Heart right ventricle (tissue), 16 donors: ENCODE data around the gene LYST. TPM values are rescaled to one million over a fixed set of nuclear protein-coding genes. Genes with fewer than 3 reads are reported as not detected.
"Not testable (repeated sequence)": the region's sequence is repeated elsewhere in the genome, so short reads cannot be mapped to it uniquely, and the experiment has no call there.

ENCODE experiments used
- ATAC-seq, 8 donors: fragments of 200-7000 bp; cut with Tn5 transposase; one replicate each; pipeline ENCODE4 v1.9.1; 2020; ENCODE audit warnings: mild to moderate bottlenecking in 8 of 8, moderate library complexity in 8 of 8, moderate number of reproducible peaks in 1 of 8
- DNase-seq, 2 donors: peaks; one replicate each; pipeline ENCODE4 v3.0.0-alpha.2; 2020
- H3K27ac ChIP-seq, 10 donors: fragments of 200-600 bp; sonication (generic) in 2 of 10; one replicate each; pipeline versions ENCODE4 v1.5.0 to v1.8.0; 2020 to 2022; ENCODE audit warnings: mild to moderate bottlenecking in 3 of 10
- H3K27me3 ChIP-seq, 7 donors: fragments of 200-600 bp; one replicate each; pipeline ENCODE4 v1.8.0; 2021 to 2022; ENCODE audit warnings: mild to moderate bottlenecking in 2 of 7
- H3K36me3 ChIP-seq, 9 donors: fragments of 200-600 bp; sonication (generic) in 1 of 9; one replicate each; pipeline versions ENCODE4 v1.5.0 to v1.8.0; 2020 to 2022; ENCODE audit warnings: mild to moderate bottlenecking in 2 of 9
- H3K4me1 ChIP-seq, 9 donors: fragments of 200-600 bp; sonication (generic) in 1 of 9; one replicate each; pipeline versions ENCODE4 v1.5.0 to v1.8.0; 2020 to 2022; ENCODE audit warnings: mild to moderate bottlenecking in 4 of 9
- H3K4me3 ChIP-seq, 10 donors: fragments of 200-600 bp; sonication (generic) in 2 of 10; one replicate each; pipeline versions ENCODE4 v1.5.0 to v1.8.0; 2020 to 2022; ENCODE audit warnings: mild to moderate bottlenecking in 7 of 10, moderate library complexity in 2 of 10
- H3K9me3 ChIP-seq, 11 donors: fragments of 200-600 bp in 10 of 11; sonication (generic) in 2 of 11; one replicate each; pipeline versions ENCODE4 v1.5.0 to v1.8.0; 2013 to 2022; ENCODE audit warnings: mild to moderate bottlenecking in 2 of 11, control low read depth in 1 of 11, moderate library complexity in 1 of 11
- CTCF ChIP-seq, 9 donors: fragments of 200-600 bp; sonication (generic) in 2 of 9; IDR thresholded peaks; one replicate each; pipeline versions ENCODE4 v1.5.0 to v1.8.0; 2021 to 2022; ENCODE audit warnings: antibody characterized with exemption in 9 of 9, mild to moderate bottlenecking in 5 of 9, moderate library complexity in 1 of 9
- WGBS, 2 donors: extraction: QIAGEN DNeasy Blood & Tissue Kit; methylation state at CpG; one replicate each; pipeline ENCODE4 v1.1.7; 2013; ENCODE audit warnings: inconsistent platforms in 1 of 2; 5-methylcytosine and 5-hydroxymethylcytosine counted together
- intact Hi-C, 10 donors: fragments of 100-400 bp; cut with DNase I; formaldehyde crosslinking; loops; one replicate each; pipeline versions ENCODE4 v1.11.1 to v1.14.2; 2022
- polyA plus RNA-seq, 2 donors: library from polyadenylated mRNA; stranded (reverse); fragments of 200-250 nt; gene quantifications; one replicate each; pipeline ENCODE4 v1.2.3, GENCODE V29; 2013
- total RNA-seq, 10 donors: library from RNA; stranded (reverse); fragmentation: NEBNext Ultra II Directional in 3 of 10; extraction: Animal tissue kit (Norgen Biotek cat#: 25700) in 3 of 10; gene quantifications; one replicate each; pipeline versions ENCODE4 v1.2.1 to v1.2.4, GENCODE V29; 2021 to 2023
- donor health status: Arrhythmogenic right ventricular cardiomyopathy.
- donor health status: ischemic (EF 13 %, LVEDD 7.1; RV severe dilation, severe dysfunction).
- donor health status: healthy with polysubstance abuse.
- donor health status: DM: no; HTN: yes; CAD: no.
- donor health status: DM: no; HTN: no; CAD: no.
- donor health status: ischemic (EF 25% LVEDD 6.9; RV normal size, moderate dysfunction).
- donor health status: ischemic (EF 25% LVEDD 5.7; RV mildly dilated, moderate dysfunction).
- donor health status: healthy.
- donor health status: DM: yes; HTN: yes; CAD: no.
- donor health status: Ischemic cardiomyopathy.
- donor health status: ischemic (EF 35%, LVEDD 5.7; RV mildly dilated, moderate dysfunction).
- donor health status: nonischemic (EF 11% LVEDD 7.7; RV severe dilation, severe dysfunction).
- donor health status: DM: yes; HTN: yes; CAD: no.
- donor health status: PGD.
- donor health status: ischemic (EF 29% LVEDD 5.4; RV normal size, mild dysfunction).
- donor health status: nonischemic (EF 23%, LVEDD 6.1; RV moderate dilation, normal function).

Gene LYST
- total and polyA plus RNA-seq, 12 donors = 3.3 to 13.6 (median 10.5) TPM

- TF ChIP-seq CTCF (IDR thresholded peaks at IDR 0.05) = no peak
- ATAC-seq = no peak
Measured at GRCh38 chr1:235639226-235640205, 227.2 kb downstream of the LYST start.

DNA sequence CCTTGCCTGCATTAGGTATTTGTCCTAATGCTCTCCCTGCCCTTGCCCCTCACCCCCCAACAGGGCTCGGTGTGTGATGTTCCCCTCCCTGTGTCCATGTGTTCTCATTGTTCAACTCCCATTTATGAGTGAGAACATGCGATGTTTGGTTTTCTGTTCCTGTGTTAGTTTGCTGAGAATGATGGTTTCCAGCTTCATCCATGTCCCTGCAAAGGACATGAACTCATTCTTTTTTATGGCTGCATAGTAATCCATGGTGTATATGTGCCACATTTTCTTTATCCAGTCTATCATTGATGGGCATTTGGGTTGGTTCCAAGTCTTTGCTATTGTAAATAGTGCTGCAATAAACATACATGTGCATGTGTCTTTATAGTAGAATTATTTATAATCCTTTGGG is 228.1 kb downstream of the LYST start:
- peaks cover 0 to 26% (median 24%) of the 10 kb centered on the region in 7 donors for H3K27me3 ChIP-seq
- 95 to 97% methylated on average over 2 of the region's 2 CpGs for WGBS, 2 donors
- H3K27ac ChIP-seq, ATAC-seq, DNase-seq, H3K4me1 ChIP-seq, H3K36me3 ChIP-seq, intact Hi-C loops, H3K4me3 ChIP-seq, H3K9me3 ChIP-seq: not testable (repeated sequence)

More at GRCh38 chr1:235639226-235640205, 227.2 kb downstream of the LYST start:
- peaks cover 0 to 4% (median 0%) of the 10 kb centered on the region in 9 donors for H3K4me1 ChIP-seq
- intact Hi-C loops = no loop called here
- no peak for DNase-seq
- no peak overlapping the region for H3K27ac ChIP-seq
- peaks cover 0 to 34% (median 31%) of the 10 kb centered on the region in 7 donors for H3K27me3 ChIP-seq
- no peaks in the 10 kb centered on the region for H3K9me3 ChIP-seq
- WGBS, 2 donors = 84% methylated on average over 14 of the region's 14 CpGs
- no peaks in the 10 kb centered on the region for H3K36me3 ChIP-seq
- no peak overlapping the region for H3K4me3 ChIP-seq

DNA sequence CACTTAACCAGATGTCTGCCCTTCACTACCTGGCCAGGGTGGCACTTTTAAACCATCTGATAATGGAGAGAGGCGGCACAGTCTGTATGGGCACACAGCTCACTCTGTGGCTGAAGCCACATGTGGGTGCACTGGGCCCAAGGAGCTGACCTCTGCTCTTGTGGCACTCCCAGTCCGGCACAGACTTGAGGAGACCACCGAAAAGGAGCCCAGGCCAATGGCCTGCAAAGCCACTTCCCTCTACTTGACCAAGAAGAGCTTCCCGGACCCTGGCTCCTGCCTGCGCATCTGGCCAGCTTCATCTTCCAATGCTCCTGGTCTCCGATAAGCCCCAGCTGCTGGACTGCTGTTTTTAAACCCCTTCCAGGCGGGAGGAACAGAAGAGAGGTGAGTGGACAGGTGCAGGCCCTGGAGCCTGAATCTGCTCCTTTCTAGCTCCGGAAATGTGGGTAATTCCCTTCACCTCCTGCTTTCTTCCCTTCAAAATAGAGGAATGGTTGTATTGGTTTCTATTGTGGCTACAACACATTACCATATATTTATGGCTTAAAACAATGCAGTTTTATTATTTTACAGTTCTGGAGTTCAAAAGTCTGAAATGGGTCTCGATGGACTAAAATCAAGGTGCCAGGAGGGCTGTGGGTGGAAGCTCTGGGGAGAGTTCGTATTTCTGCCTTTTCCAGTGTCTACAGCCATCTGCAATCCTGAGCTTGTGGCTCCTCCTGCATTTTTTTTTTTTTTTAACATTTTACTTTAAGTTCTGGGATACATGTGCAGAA is 228.8 kb downstream of the LYST start:
- TF ChIP-seq CTCF (IDR thresholded peaks at IDR 0.05) = no peak
- intact Hi-C loops = no loop called here
- no peak for ATAC-seq
- Histone ChIP-seq H3K27me3 (peaks cover 0 to 27% (median 18%) of the 10 kb centered on the region in 7 donors), H3K36me3 (no peaks in the 10 kb centered on the region), H3K27ac (no peak overlapping the region), H3K4me3 (no peak overlapping the region), H3K9me3 (no peaks in the 10 kb centered on the region), H3K4me1 (peaks cover 0 to 9% (median 0%) of the 10 kb centered on the region in 9 donors)
- 90 to 93% methylated on average over 10 of the region's 10 CpGs for WGBS, 2 donors
- DNase-seq = no peak

DNA sequence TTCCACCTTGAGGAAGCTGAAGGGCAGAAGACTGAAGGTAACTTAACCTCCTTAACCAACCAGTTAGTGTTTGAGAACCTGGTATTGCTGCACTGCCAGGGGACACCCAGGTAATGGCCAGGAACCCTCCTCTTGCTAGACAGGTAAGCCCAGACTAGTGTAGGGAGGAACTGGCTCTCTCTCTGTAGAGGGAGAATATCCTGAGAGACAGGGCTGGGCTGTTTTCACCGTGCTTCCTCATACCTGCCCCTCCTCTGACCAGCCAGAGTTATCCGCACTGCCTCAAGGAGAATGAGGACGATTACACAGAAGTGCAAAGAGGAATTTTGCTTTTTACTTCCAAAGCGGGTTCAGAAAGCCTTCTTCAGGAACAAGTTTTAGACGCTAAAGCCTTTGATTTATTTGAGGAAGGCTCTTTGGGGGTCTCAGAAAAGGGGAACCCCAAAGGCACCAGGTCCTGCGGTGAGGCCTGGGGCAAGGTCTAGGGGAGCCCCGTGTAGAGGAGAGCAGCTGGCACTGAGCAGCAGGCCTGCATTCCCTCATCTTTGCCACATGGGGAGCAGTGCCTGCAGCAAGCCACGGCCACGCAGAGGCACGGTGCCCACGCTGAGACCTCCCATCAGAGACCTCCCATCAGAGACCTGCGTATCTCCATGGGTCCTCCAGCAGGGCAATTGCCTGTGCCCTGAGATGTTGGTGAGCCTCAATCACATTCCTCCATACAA is 230.6 kb downstream of the LYST start:
- DNase-seq = no peak
- WGBS, 2 donors = 72 to 78% methylated on average over 12 of the region's 12 CpGs
- TF ChIP-seq CTCF (IDR thresholded peaks at IDR 0.05) = no peak
- no peaks in the 10 kb centered on the region for H3K36me3 ChIP-seq
- no peak for ATAC-seq
- H3K4me1 ChIP-seq = peaks cover 0 to 15% (median 0%) of the 10 kb centered on the region in 9 donors
- intact Hi-C loops = no loop called here
- H3K27me3 ChIP-seq = peaks cover 0 to 22% (median under 1%) of the 10 kb centered on the region in 7 donors
- H3K4me3 ChIP-seq = no peak overlapping the region
- H3K27ac ChIP-seq = no peak overlapping the region
- no peaks in the 10 kb centered on the region for H3K9me3 ChIP-seq
